ENCODE results near the gene CEP85L.

CEP85L gene

DNA sequence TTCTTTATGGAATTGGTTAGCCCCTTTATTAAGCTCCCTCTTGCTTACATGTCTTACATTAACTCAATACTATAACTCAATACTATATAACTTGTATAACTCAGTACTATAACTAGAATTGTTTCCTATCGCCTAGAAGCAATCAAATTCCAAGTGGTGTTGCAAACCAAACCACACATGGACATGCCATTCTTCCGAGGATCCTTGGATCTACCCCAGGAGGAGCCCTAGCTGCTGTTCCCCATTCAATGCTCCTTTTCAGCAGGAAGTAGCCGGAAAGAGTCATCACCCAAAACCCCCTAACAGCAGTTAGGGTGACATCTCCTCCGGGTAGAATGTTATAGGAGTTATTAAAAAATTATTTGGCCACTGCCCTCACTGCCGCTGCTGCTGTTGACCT is 62.8 kb downstream of the CEP85L start:
- in situ Hi-C loops (cut with HindIII; ENCODE audit: low sequenced_read_pairs), result no loop called here
- H3K4me3 ChIP-seq (ENCODE audit: low read depth, low read length), result no peak overlapping the region
- no peak for DNase-seq (ENCODE audit: low read depth)
- TF ChIP-seq CTCF (IDR thresholded peaks at IDR 0.05; ENCODE audit: low read depth, low read length, missing control alignments), result no peak

DNA sequence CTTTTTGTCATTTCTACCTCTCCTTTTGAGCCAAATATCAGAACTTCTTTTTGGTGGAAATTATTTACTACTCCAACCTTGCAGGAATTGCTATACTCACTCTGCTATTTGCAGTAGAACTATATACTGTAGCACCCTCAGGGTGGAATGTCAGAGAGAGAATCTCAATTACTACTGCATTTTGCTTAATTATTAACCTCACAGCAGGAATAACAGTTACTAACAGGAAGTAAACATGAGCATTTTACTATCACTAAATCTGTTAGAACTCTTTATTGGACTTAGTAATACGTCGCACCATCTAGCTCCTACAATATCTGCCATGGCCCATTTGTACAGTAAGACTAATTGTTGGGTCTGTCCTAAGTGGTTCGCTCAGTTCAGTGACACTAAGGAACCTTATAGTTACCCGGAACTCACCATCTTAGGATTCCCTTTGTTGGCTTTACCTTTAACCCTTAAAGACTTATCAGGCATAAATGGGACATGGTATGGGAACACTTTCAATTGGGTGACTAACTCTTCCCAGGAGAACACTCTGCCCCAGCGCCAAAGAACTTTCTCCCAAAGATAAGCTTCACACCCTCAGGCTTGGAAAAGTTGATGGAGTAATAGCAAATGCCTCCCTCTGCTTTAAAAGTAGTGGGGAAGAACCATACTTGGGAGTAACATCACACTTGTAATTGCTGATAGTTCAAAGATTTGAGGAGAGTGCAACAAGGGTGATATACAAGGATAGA is 64.5 kb downstream of the CEP85L start:
- TF ChIP-seq CTCF (IDR thresholded peaks at IDR 0.05; ENCODE audit: low read depth, low read length, missing control alignments), result no peak
- in situ Hi-C loops (cut with HindIII; ENCODE audit: low sequenced_read_pairs), result no loop called here
- no peak overlapping the region for H3K4me3 ChIP-seq (ENCODE audit: low read depth, low read length)
- DNase-seq (ENCODE audit: low read depth), result no peak

GRCh38 chr6:118584911-118585310 is 66.5 kb downstream of the CEP85L start:
- no peak for DNase-seq (ENCODE audit: low read depth)
- in situ Hi-C loops (cut with HindIII; ENCODE audit: low sequenced_read_pairs), result no loop called here
- H3K4me3 ChIP-seq (ENCODE audit: low read depth, low read length), result no peak overlapping the region
- TF ChIP-seq CTCF (IDR thresholded peaks at IDR 0.05; ENCODE audit: low read depth, low read length, missing control alignments), result no peak

DNA sequence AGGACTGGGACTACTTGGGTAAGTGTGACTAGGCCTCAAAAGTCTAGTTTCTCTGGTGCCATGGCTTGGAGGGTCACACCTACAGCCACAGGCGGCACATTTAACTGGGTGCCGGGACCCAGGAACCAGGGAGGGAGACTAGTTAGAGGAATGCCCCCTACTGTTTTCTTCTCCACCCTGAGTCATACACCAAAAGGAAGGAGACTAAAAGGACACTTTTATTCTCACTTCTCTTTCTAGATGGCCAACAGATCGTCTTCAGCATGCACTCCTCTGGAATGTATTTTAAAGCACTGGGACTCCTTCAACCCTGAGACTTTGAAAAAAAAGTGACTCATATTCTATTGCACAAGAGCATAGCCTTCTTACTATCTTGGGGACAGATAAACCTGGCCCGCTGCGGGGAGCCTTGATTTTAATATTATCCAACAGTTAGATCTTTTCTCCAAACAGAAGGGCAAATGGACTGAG is 69.9 kb downstream of the CEP85L start:
- no peak for DNase-seq (ENCODE audit: low read depth)
- TF ChIP-seq CTCF (IDR thresholded peaks at IDR 0.05; ENCODE audit: low read depth, low read length, missing control alignments), result no peak
- in situ Hi-C loops (cut with HindIII; ENCODE audit: low sequenced_read_pairs), result no loop called here

DNA sequence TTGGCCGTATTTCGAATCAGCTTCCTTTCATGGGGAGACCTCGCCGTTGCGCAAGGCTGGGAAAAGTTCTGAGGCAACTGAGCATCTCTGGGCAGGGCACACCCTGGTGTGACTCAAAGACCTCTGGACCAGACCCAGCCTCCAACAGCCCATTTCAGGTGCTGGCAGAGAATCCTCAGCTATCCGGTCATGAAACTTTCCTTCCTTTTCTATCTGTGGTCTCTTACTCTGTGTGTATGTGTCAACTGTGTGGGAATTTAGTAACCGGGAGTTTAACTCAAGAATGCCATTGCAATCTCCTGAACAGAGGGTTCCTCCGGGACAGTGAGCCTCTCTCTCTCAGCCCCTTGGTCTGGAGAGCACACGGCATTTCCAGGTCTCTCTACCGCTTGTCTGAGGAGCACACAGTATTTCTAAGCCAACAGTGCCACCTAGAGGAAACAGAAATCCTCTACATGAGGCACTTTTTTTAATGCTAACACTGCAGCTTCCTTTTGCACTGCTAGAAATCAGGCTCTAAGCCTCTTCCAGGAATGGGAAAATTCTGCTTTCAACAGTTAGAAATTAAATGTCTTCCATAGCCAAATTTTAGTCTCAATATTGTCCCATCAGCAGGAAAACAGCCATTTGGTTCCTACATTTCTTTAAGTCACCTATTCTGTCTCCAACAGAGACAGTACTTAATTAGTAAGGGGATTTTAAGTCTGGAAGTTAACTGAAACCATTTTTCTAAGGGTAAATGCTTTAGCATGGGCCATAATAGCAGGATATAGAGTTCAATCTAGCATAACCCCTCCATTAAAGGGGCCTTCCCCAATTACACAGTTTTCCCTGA is 70.6 kb downstream of the CEP85L start:
- DNase-seq (ENCODE audit: low read depth), result peak; percentile 62
- in situ Hi-C loops (cut with HindIII; ENCODE audit: low sequenced_read_pairs), result no loop called here
- TF ChIP-seq CTCF (IDR thresholded peaks at IDR 0.05; ENCODE audit: low read depth, low read length, missing control alignments), result peak; percentile 61
- no peak overlapping the region for H3K4me3 ChIP-seq (ENCODE audit: low read depth, low read length)

More for the DNA sequence above, 69.9 kb downstream of the CEP85L start:
- H3K4me3 ChIP-seq (ENCODE audit: low read depth, low read length), result no peak overlapping the region

DNA sequence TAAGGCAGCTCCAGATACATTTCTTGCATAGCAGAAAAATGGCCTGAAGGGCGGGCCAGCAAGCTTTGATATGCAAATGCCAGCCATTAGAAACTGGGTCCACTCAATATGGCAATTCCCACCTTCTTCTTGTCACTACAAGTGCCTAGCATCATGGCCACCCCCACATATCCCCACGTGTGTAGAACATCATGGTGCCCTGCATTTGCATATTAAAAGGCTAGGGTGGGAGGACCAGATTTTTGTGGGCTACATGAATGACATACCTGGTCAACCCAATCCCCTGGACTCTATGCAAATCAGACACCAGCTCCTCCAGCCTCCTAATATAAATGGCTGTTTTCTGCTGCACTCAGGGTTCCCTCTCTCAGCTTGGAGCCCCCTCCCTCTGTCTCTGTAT is 71.6 kb downstream of the CEP85L start:
- no peak for DNase-seq (ENCODE audit: low read depth)
- no peak overlapping the region for H3K4me3 ChIP-seq (ENCODE audit: low read depth, low read length)
- TF ChIP-seq CTCF (IDR thresholded peaks at IDR 0.05; ENCODE audit: low read depth, low read length, missing control alignments), result no peak
- in situ Hi-C loops (cut with HindIII; ENCODE audit: low sequenced_read_pairs), result no loop called here

Measured in astrocyte of the cerebellum (primary cell).